SKM-1 treated with dmso at 0.1 percent for 144 hours (cell line): ENCODE data around the gene ITSN2.
A peak's percentile ranks its signal among the peaks of the same experiment; 100 is the strongest.

Source experiments
- DNase-seq: peaks from one replicate; lab custom pipeline; 2025; ENCODE audit not compliant: unreplicated experiment; lab: John Stamatoyannopoulos, UW

ITSN2 gene

GRCh38 chr2:24272907-24273306 lies 87.4 kb downstream of the ITSN2 start:
- no peak for DNase-seq

- no peak for DNase-seq
These were observed 88.1 kb downstream of the ITSN2 start for GRCh38 chr2:24272161-24272802.

GRCh38 chr2:24269265-24269664 lies 91.1 kb downstream of the ITSN2 start:
- no peak for DNase-seq

GRCh38 chr2:24265212-24265611 lies 95.1 kb downstream of the ITSN2 start:
- DNase-seq = no peak

GRCh38 chr2:24262421-24262970 lies 97.8 kb downstream of the ITSN2 start:
- DNase-seq = no peak

GRCh38 chr2:24261441-24261840 lies 98.9 kb downstream of the ITSN2 start:
- DNase-seq = no peak

GRCh38 chr2:24259316-24259715 lies 101.0 kb downstream of the ITSN2 start:
- DNase-seq = no peak

- DNase-seq = no peak
These were observed 101.6 kb downstream of the ITSN2 start for GRCh38 chr2:24258718-24259117.

GRCh38 chr2:24253303-24253919 lies 106.9 kb downstream of the ITSN2 start:
- DNase-seq = no peak

- DNase-seq = no peak
These were observed 112.7 kb downstream of the ITSN2 start for GRCh38 chr2:24247592-24247991.

- DNase-seq = no peak
These were observed 113.2 kb downstream of the ITSN2 start for GRCh38 chr2:24247164-24247563.

GRCh38 chr2:24245986-24246776 lies 114.2 kb downstream of the ITSN2 start:
- DNase-seq = no peak

GRCh38 chr2:24241528-24241927 lies 118.8 kb downstream of the ITSN2 start:
- DNase-seq = no peak

- peak; percentile 10 for DNase-seq
These were observed 120.8 kb downstream of the ITSN2 start for GRCh38 chr2:24239553-24239952.

GRCh38 chr2:24238158-24238557 lies 122.2 kb downstream of the ITSN2 start:
- DNase-seq = no peak

- no peak for DNase-seq
These were observed 123.0 kb downstream of the ITSN2 start for GRCh38 chr2:24237313-24237712.

- DNase-seq = no peak
These were observed 127.0 kb downstream of the ITSN2 start for GRCh38 chr2:24233321-24233720.

- no peak for DNase-seq
These were observed 128.9 kb downstream of the ITSN2 start for GRCh38 chr2:24231461-24231881.

- DNase-seq = no peak
These were observed 131.9 kb downstream of the ITSN2 start for GRCh38 chr2:24228470-24228869.

- no peak for DNase-seq
These were observed 134.7 kb downstream of the ITSN2 start for GRCh38 chr2:24225499-24226242.

- no peak for DNase-seq
These were observed 137.4 kb downstream of the ITSN2 start for GRCh38 chr2:24222946-24223345.
